Stimulated activated CD4-positive, alpha-beta T cell treated with anti-CD3 and anti-CD28 coated beads, Interleukin-2, amount 100 ng/mL, for 4 hours (primary cell): ENCODE results near the gene ETV6.
A peak's percentile ranks its signal among the peaks of the same experiment; 100 is the strongest.

Experiments used
- DNase-seq: peaks from one replicate; pipeline ENCODE4 v3.0.0-alpha.2; 2020; ENCODE audit warnings: low read depth

ETV6 gene

DNA sequence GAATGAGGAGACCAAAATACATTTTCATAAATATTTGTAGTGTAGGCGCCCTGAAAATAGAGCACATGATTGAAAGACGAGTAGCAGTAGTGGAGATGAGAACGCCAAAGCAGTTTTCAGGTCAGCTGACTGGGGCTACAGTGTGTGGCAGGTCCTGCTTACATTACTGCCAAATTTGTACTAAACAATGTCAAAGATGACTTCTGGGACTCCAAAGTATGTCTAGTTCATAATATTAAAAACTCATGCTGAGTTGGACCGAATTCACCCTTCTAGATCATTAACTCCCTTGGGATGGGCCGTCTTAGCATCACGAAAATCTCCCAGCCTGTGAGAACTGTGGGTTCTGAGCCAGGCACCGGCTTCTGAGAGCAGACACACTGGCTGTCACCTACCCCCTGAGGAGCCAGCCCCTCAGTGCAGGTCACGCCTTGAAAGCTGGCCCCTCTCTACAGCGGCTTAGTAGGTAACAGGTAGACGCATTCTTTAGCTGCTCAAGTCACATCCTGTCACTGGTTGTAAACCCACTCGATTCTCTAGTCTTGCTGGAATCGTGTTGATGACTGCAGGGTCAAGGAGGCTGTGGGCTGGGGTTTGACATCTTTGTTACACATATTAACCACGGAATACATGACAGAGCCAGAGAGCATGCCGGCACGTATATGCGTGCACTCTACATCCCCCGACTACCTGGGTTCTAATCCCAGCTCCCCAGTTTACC, 210.4 kb downstream of the ETV6 start:
- DNase-seq = no peak

DNA sequence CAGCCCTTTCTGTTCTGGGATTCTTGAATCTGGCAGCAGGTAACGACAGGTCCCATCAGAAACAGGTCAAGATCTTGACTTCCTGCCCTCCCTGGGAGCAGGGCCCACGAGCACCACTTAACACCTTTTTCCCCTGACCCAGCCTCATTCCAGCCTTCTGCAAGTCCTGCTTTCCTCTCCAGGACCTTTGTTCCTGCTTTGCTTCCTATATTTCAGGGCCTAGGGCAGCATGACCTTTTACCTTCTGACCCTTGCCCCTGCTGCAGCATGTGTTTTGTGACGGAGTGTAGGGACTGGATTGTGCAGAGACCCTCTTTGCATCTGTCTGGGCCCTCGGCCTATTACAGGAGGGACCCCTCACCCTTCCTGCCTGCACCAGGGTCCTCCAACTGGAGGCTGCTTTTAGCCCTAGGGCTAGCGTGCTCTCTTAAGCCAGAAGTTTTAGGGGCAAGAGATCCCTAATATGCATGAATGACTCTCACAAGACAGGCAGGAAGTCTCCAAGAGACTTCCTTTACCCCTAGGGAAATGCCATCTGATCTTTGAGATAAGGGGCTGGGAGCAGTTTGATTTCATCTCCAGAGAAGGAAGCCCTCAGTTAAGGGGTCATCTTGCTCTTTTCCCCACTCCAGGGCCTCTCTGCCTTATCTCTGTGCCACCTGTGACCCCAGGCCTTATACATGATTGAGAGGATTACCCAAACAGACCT, 211.8 kb downstream of the ETV6 start:
- DNase-seq = no peak

DNA sequence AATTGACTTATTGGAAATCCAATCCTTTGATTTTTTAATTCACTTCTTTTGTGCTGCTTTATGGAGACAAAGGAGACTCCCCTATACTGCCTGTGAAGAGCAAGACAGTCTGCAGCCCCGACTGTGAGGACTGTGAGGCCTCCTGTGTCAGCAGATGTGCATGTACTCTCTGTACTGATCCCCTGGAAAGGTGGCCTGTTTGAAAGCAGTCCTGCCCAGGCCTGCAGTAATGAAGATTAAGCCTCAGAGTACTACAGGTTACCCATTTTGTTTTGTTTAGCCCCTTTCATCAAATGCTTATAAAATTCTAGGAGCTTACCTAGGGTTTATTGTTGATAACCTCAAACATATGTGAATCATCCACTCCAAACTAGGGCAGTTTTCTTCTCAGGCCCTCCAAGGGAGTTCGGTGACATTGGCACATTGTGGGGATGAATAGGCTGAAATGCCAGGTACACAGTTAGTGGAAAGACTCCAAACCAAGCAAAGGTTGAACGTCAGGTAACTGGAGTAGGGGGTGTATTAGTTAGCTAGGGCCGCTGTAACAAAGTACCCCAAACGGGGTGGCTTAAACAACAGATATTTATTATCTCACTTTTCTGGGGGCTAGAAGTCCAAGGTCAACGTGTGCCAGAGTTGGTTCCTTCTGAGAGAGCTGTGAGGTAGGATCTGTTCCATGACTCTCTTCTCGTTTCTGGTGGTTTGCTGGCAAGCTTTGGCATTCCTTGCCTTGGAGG, 212.6 kb downstream of the ETV6 start:
- no peak for DNase-seq

DNA sequence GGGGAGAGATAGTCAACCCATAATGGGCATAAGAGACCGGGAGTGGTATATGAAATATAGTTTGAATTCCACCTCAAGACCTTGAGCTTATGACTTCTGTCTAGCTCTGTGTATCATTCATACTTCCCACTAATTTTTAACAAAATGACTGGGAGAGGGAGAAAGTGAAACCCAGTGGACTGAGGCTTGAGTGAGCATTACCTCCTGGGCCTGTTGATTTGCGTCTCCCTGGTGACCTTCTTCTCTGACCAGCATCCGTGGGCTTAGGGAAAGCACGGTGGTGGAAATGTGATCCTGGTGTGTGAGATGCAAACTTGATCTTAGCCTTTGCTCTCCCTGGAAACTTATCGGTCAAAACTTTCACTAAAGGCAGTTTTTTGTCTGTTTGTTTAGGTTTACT, 213.3 kb downstream of the ETV6 start:
- no peak for DNase-seq

DNA sequence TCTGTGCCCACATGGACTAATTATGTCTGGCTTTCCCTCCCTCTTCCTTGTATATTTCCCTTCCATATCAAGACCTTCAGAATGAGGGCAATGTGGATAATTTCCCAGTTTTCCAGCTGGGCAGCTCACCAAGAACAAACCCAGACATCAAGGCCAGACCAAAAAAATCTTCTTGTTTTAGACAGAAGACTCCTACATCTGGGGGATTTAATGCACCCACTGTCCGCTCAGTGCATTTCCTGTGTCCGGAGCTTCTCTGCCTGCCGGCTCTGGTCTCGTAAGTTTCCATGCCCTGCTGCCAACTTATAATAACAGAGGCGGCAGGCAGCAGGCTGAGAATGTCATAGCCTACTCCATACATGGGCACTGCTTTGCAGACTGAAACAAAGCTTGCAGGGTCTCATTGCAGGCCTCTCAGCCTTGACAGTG, 214.0 kb downstream of the ETV6 start:
- DNase-seq = no peak

DNA sequence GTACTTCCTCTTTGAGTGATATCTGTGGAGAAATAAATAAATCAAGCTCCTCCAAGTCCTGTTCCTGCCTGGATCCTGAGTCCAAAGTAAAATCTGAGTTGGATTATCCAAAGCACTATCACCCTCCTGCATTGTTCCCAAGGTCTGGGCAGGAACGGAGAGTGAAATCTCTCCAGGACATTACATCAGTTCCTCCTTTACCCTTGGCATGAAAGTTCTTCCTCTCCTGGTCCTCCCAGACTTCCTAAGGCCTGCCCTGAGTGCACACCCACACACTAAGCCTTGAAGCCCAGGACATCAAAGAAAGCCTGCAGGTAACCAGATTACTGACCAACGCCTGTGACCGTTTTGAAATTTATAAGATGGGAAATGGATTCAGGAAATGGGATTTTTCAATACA, 214.5 kb downstream of the ETV6 start:
- DNase-seq = no peak

DNA sequence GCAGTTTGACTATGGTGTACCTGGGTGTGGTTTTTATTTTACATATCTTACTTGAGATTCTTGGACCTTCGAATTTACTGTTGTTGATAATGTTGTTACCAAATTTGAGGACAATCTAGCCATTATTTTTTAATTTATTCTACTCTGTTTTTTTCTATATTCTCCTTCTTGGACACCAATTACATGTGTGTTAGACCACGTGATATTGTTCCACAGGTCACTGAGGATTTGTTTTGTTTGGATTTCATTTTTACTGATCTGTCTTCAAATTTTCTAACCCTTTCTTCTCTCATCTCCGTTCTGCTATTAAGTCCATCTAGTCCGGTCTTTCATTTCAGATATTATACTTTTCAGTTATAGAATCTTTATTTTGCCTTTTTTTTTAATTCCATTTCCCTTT, 216.3 kb downstream of the ETV6 start:
- DNase-seq = no peak

DNA sequence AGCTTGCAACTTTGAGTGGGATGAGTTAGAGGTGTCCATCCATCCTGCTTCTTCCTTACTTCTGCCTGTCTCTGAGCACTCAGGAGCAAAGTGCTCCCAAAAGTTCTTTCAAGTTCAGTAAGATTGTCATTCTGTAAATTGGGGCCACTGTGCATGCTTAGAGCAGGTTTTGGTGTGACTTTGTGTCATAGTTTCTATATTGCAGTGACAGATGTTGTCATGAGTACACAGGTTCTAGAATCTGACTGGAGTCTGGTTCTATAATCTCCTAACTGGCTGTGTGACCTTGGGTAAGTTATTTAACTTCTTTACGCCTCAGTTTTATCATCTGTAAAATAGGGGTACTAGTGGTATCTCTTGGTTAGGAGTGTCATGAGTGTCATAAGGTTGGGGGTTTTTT, 218.6 kb downstream of the ETV6 start:
- DNase-seq = no peak

DNA sequence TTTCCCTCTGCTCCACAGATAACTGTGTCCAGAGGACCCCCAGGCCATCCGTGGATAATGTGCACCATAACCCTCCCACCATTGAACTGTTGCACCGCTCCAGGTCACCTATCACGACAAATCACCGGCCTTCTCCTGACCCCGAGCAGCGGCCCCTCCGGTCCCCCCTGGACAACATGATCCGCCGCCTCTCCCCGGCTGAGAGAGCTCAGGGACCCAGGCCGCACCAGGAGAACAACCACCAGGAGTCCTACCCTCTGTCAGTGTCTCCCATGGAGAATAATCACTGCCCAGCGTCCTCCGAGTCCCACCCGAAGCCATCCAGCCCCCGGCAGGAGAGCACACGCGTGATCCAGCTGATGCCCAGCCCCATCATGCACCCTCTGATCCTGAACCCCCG, 219.9 kb downstream of the ETV6 start:
- no peak for DNase-seq

DNA sequence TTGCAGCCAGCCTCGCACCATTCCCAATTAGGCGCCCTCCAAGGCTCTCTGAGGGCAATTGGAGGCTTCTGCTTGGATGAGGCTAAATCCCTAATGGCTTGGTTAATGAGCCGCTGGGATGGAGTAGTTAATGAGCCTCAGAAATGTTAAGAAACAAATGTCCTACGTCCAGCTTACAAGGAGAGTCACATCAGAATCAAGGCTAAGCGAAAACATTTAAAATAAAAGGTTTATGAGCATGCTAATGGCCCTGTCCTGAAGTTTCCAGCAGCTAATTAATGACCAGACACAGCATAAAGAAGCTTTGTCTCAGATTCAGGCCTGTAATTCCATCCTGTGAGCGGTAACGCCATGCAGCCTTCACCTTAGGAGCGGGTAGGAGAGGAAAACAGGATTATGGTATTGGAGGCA, 220.6 kb downstream of the ETV6 start:
- DNase-seq = no peak

DNA sequence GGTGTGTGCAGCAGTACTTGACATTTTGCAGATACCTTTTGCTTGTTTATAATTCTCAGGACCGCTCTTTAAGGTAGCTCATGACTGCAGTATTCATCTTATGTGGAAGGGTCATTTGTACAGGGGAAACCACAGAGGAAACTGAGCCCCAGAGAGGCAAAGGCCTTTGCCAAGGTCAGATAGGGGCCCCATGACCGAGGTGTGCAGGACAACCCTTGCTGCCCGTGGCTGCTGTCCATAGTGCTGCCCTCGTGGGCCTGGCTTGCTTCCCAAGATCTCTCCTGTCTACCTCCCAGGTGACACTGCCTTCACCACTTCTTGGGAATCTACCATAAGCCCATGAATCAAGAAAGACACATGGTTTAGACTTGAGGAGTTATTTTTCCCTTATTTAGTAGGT, 222.6 kb downstream of the ETV6 start:
- DNase-seq = no peak

DNA sequence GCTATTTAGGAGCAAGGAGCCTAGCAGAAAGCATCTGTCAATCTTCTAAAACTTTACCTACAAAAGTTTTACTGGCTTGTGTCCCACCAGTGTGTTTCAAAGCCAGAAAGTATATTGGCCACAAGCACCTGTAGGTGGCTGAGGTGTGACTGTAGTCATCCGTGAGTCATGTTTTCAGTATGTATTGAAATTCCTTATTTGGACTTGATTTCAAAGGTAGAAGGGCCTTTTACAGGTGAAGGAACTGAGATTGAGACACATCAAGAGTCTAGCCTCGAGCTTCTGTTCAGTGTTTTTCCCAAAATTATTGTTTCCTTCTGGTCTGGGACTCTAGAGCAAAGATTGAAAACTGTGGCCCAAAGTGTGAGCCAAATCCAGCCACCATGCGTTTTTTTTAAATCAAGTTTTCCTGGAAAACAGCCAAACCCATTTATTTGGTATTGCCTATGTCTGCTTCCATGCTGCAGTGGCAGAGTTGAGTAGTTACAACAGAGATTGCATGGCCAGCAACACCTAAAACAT, 226.0 kb downstream of the ETV6 start:
- peak; percentile 9 for DNase-seq

DNA sequence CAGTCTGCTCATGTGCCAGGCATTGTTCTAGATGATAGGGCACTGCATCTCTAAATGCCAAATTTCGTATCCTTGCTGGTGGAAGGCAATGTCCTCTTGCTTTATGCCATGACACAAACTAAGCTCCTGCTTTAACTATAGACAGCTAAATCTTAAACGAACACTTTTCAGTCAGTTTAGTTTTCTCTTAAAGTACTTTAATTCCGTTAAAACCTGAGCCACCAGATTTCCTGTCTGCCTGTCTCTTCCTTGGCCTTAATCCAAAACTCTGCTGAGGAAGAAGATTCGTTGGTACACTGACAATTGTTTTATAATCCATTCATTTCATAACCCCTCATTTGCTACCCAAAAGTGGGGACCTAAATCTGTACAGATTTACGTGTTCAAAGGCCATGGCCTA, 226.8 kb downstream of the ETV6 start:
- no peak for DNase-seq

DNA sequence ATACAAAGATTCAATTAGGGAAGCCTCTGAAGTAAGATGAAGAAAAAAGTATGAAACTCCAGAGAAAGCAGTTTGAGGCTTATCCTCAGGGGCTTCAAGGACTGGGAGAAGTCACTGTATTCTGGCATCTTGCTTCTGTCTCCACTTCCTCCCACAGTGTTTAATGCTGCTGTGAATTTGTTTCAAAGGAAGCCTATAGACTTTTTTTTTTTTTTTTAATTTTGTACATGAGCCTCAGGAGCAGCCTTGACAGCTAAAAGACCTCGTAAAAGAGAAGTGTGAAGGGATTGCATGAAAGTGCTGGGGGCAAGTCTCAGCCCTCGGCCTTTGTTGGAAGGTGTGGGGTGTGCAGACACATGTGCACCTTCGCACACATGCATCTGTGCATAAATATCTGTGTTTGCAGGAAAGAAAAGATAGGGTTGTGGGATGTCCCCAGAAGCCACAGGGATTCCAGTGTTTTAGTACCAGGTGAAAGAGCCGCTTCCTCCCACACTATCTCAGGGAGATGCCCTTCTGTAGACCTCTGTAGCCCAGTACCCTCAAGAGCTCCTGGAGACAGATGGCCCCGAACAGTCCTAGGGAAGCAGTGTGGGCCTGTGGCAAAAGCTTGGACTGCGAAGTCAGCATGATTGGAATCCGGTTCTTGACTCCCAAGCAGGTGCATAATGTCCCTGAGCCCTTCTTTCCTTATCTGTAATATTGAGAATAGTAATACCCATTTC, 227.8 kb downstream of the ETV6 start:
- no peak for DNase-seq

DNA sequence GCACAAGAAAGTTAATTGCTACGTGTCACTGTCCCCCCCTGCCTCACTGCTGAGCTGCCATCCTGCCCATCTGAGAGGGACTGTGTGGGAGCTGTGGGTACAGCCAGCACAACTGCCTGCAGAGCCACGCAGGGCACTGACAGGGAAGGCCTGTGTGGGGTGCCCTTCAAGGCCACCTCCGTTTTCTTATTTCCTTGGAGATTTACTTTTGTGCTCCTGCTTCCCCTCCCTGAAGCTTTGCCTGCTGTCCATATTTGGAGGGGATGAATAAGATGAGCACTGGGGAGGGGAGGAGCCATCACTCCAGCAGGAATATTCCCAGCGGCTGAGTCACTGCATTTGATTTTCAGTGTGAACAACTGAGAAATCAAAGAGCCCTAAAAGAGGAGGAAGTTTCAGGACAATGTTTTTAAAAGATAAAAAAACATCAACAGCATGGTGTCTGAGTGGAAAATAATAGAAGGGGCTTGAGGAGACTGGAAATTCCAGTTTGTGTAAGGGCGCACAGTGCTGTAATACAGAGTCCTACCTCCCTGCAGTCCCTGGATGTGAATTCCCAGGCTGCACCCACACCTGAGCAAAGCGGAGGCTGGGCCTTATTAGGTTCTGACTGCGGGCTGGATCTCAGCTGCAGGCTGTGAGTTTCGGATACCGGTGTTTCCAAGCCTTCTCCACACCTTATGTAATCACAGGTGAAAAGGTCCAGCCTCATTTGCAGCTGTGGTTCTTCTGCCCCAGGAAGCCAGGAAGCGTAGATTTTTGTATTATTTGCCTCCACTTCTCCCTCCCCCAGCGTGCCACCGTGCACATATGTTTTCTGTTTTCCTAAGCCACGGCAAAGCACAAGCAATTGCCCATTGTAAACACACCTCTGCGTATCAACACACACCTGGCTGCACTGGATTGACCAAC, 228.7 kb downstream of the ETV6 start:
- no peak for DNase-seq

DNA sequence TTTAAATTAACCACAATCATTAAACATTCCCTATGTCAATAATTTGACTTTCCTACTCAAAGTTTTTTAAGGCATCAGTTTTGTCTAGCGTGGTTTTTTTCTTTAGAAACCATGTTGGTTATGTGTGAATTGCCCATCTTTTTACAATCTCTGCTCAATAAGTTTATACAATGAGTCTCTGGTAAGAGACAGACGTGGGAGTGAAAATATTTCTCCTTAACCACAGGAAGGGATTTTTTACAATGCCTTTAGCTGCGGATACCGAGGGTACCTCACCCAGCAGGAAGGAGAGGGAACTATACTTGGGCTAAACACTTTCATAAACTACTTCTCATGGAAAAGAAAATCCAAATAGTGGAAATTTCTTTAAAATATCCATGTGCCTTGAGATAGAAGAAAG, 229.8 kb downstream of the ETV6 start:
- no peak for DNase-seq

DNA sequence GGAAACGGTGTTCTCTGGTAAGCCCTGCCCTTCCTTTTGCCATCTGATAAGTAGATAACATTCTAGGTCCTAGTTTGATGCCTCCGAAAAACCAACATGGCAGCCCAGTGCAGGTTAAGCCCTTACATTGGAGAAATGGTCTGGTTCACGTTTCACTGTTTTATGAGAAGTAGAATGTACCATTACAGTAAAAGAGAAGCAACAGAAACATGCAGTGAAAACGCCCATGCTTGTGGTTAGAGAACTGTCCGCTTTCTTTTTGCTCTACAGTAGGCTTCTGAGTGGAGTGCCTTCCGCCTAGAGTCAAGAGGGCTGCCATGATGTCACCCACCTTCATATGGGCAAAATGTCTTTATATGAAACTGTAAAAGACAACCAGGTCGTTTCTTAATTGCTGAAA, 230.9 kb downstream of the ETV6 start:
- DNase-seq = no peak

DNA sequence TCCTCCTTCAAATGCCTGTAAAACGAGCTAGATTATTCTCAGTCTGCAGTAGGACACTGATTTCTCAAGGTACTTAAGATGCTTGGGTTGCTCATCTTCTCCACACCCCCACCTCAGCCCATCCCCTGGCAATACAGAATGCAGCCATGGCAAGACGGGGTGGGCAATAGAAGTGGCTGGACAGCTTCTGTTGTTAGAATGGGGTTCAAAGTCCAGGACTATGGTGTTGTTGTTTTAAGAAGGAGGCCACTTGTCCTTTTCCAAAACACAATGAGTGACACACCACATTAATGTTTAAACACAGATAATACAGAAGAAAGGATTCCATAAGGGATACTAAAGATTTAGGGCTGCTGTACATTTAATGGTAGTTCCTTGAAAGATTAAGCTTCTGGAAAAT, 232.4 kb downstream of the ETV6 start:
- no peak for DNase-seq

DNA sequence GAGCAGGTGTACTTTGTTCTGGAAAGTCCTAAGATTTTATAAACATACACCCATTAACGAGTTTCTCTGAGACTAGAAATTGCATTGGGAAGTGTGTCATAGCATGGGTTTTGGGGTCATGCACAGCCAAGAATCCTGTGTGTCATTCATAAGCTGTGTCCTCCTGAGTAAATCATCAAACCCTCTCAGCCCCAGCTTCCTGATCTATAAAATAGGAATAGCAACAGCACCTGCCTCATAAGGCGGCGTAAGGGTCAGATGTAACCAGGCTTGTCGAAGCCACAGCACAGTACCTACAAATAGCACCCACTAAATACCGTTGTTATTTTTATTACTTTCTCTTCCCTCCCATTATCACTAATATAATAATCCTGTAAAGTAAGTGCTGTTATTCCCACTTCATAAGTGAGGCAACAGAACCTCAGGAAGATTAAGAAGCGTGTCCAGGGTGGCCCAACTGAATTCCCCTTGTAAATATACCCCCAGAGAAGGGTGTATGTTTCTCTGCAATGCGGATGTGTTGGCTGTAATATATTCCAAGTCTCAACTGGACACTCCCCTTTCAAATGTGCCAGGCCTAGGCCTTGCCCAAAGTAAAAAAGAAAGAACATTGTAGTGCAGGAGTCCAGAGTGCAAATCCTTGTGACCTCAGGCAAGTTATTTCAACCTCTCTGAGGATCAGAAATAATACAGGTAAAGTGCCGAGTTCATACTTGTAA, 233.0 kb downstream of the ETV6 start:
- no peak for DNase-seq

DNA sequence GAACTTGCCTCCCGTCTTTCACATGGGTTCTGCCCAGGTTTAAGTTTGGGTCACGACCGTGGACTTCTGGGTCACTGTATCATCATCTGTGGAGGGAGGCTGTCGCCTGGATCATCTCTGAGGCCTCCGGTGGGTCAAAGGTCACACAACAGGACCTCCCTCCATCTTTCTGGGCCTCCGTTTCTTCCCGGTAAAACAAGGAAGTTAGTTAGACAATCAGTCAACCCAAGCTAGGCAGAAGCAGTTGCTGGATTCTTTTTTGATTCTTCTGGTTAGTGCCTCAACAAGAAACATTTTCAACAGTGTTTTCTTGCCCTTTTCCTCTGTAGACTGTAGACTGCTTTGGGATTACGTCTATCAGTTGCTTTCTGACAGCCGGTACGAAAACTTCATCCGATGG, 234.6 kb downstream of the ETV6 start:
- DNase-seq = no peak

DNA sequence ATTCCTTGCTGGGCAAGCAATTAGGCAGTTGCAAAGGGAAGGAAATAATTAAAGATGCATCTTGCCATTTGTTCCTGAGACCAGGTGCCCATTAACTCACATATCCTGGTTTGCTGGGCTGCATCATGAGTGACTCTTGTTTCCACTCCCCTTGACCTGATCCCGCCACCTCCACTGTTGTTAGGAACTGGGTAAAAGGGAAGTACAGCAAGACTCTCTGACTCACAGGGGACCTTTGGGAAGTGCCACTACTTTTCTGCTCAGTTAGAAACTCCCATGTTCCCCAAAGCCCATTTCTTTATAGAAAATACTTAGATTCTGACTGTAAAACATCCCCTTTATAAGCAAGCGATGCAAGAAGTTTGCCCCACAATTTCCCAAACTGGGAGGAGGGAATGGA, 235.2 kb downstream of the ETV6 start:
- DNase-seq = no peak
